Measurements from ENCODE around the gene LRCH4. TPM values are rescaled to one million over a fixed set of nuclear protein-coding genes. Genes with fewer than 3 reads are reported as not detected.
A peak's percentile ranks its signal among the peaks of the same experiment; 100 is the strongest.

LRCH4 gene
- total and polyA plus RNA-seq, 2 of the 13 experiments (the other 11 are each of a cell fraction or from before 2014, with no cell fraction given), result 7.0 to 9.3 TPM

DNA sequence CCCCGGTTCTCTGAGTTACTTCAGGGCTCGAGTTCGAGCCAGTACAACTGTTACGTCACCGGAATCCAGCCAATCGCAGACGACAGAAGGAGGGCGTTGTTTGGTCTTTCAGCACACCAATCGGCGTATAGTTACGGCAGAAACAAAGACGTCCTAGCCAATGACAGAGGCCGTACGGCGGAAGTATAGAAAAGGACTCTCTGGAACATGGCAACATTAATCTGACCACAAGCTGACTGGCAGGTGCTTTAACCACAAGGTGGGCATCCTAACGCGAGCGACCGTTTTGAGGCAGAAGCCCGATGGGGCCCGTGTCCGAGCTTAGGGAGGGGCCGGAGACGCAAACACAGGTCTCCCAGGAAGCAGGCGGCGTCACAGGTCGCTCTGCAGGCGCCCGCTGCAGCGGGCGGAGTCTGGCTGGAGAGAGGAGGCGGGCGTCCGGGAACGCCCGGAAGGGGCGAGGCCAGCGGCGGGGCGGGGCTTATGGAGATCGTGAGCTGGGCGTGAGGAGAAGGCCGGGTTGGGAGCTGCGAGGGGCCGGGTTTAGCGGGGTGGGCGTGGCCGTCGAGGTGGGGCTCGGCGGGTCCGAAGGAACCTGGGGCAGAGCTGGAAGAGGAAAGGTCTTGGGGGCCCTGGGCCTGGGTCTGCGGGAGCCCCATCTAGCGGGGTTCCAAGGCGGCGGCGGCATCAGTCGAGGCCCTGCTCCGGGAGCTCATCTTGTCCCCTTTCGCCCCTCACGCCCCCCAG lies 26.2 kb upstream of the LRCH4 start, which contains the start of gene MOSPD3 (continued):
- TF ChIP-seq, protein P1, sequence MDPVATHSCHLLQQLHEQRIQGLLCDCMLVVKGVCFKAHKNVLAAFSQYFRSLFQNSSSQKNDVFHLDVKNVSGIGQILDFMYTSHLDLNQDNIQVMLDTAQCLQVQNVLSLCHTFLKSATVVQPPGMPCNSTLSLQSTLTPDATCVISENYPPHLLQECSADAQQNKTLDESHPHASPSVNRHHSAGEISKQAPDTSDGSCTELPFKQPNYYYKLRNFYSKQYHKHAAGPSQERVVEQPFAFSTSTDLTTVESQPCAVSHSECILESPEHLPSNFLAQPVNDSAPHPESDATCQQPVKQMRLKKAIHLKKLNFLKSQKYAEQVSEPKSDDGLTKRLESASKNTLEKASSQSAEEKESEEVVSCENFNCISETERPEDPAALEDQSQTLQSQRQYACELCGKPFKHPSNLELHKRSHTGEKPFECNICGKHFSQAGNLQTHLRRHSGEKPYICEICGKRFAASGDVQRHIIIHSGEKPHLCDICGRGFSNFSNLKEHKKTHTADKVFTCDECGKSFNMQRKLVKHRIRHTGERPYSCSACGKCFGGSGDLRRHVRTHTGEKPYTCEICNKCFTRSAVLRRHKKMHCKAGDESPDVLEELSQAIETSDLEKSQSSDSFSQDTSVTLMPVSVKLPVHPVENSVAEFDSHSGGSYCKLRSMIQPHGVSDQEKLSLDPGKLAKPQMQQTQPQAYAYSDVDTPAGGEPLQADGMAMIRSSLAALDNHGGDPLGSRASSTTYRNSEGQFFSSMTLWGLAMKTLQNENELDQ (CRISPR knock-in tag; IDR thresholded peaks at IDR 0.05; ENCODE audit: borderline replicate concordance), result no peak
- TF ChIP-seq ZBTB39 (CRISPR knock-in tag; IDR thresholded peaks at IDR 0.05) (no peak), CHCHD3 (CRISPR knock-in tag; IDR thresholded peaks at IDR 0.05) (no peak), CTCF (CRISPR knock-in tag; IDR thresholded peaks at IDR 0.05) (no peak), SP2 (CRISPR knock-in tag; IDR thresholded peaks at IDR 0.05) (peak; percentile 80), ZNF563 (CRISPR knock-in tag; IDR thresholded peaks at IDR 0.05) (0 out of 2 replicates have a peak, but pooled peaks have one; percentile 57)

Data from HepG2 (cell line).